Sigmoid colon (tissue), 7 donors: ENCODE measurements around the gene THSD7A. TPM values are rescaled to one million over a fixed set of nuclear protein-coding genes. Genes with fewer than 3 reads are reported as not detected.

Source experiments
- DNase-seq: peaks from one replicate; pipeline ENCODE4 v3.0.0-alpha.2; 2019
- H3K27ac ChIP-seq, 4 donors: fragments of 200-600 bp; sonication (generic); one replicate each; pipeline ENCODE4 v1.5.1; 2016 to 2019; ENCODE audit warnings: mild to moderate bottlenecking in 1 of 4
- H3K27me3 ChIP-seq, 3 donors: fragments of 200-600 bp; sonication (generic); one replicate each; pipeline ENCODE4 v1.5.1; 2019; ENCODE audit warnings: mild to moderate bottlenecking in 1 of 3
- H3K36me3 ChIP-seq, 4 donors: fragments of 200-600 bp; sonication (generic); one replicate each; pipeline ENCODE4 v1.5.1; 2016 to 2019
- H3K4me1 ChIP-seq, 4 donors: fragments of 200-600 bp; sonication (generic); one replicate each; pipeline ENCODE4 v1.5.1; 2017 to 2019
- H3K4me3 ChIP-seq, 4 donors: fragments of 200-600 bp; sonication (generic); one replicate each; pipeline ENCODE4 v1.5.1; 2017 to 2019; ENCODE audit warnings: mild to moderate bottlenecking in 2 of 4, moderate library complexity in 1 of 4
- H3K9me3 ChIP-seq, 4 donors: fragments of 200-600 bp in 3 of 4; sonication (generic) in 3 of 4; one replicate each; pipeline versions ENCODE4 v1.5.1 to v1.6.1; 2013 to 2019
- EP300 ChIP-seq, 4 donors: sonication (generic); formaldehyde crosslinking; IDR thresholded peaks; one replicate each; pipeline ENCODE4 v1.6.1; 2017; ENCODE audit warnings: antibody characterized with exemption in 4 of 4
- POLR2A ChIP-seq, 2 donors: fragments of 450-650 bp; IDR thresholded peaks; one replicate each; pipeline ENCODE4 v1.6.1; 2016; ENCODE audit warnings: antibody characterized with exemption in 2 of 2, mild to moderate bottlenecking in 2 of 2, moderate library complexity in 2 of 2
- POLR2AphosphoS5 ChIP-seq, 4 donors: sonication (generic); formaldehyde crosslinking; IDR thresholded peaks; one replicate each; pipeline ENCODE4 v1.6.1; 2017; ENCODE audit warnings: antibody characterized with exemption in 4 of 4
- WGBS, 2 donors: extraction: QIAGEN DNeasy Blood & Tissue Kit; methylation state at CpG; one replicate each; pipeline ENCODE4 v1.1.7; 2013; 5-methylcytosine and 5-hydroxymethylcytosine counted together
- intact Hi-C: fragments of 100-400 bp; cut with DNase I; formaldehyde crosslinking; loops from one replicate; pipeline ENCODE4 v1.15.1; 2023
- polyA plus RNA-seq, 3 donors: library from polyadenylated mRNA; stranded (reverse); fragments of 200-250 nt; gene quantifications; one replicate each; pipeline ENCODE4 v1.2.3, GENCODE V29; 2013
- total RNA-seq, 4 donors: library from RNA; depleted of rRNA; stranded (reverse); fragments of >200 nt; gene quantifications; one replicate each; pipeline ENCODE4 v1.1.0, GENCODE V29; 2016
- TF ChIP-seq, protein P1 (sequence below), 4 experiments: fragments of 450-650 bp in 3 of 4; fragments of 200-600 bp in 1 of 4; IDR thresholded peaks; one replicate each; pipeline ENCODE4 v1.5.1; 2016 to 2019; ENCODE audit warnings: antibody characterized with exemption in 4 of 4, mild to moderate bottlenecking in 3 of 4, moderate library complexity in 2 of 4
- donor health status: healthy with polysubstance abuse.
- donor health status: Bipolar disorder and iron deficiency.
- donor health status: healthy.

The THSD7A gene
- total and polyA plus RNA-seq, 7 donors: under 0.01 to 6.9 (median 5.0) TPM

DNA sequence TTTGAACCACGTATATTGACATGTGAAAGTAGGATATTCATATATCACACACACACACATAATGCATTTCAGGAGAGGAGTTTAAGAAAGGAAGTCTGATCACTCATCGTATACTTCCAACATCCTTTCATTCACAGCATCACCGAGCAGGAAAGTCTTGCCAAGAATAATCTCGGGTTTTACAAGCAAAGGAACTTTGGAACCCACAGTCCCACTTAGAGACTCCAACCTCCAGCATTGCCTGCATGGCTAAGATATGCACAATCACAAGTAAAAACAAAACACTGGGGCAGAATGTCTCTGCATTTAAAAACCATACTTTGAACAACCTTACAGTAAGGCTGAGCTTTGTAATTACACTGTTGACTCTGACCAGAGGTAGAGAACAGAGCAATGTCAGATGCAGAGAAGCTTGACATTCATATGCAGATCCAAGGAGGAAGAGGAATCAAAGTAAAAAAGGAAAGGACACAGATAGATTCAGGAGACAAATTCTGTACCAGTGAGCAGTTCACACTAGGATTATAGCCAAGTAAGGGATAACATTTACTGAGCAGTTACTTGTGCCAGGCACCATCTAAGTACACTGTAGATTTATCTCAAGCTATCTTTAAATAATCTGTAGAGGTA is 14.8 kb downstream of the THSD7A start:
- H3K4me3 ChIP-seq: no peak overlapping the region
- no peaks in the 10 kb centered on the region for H3K9me3 ChIP-seq
- 17 to 58% methylated on average over 4 of the region's 4 CpGs for WGBS, 2 donors
- TF ChIP-seq EP300 (IDR thresholded peaks at IDR 0.05): no peak
- no peak for TF ChIP-seq POLR2A (IDR thresholded peaks at IDR 0.05)
- TF ChIP-seq, protein P1, sequence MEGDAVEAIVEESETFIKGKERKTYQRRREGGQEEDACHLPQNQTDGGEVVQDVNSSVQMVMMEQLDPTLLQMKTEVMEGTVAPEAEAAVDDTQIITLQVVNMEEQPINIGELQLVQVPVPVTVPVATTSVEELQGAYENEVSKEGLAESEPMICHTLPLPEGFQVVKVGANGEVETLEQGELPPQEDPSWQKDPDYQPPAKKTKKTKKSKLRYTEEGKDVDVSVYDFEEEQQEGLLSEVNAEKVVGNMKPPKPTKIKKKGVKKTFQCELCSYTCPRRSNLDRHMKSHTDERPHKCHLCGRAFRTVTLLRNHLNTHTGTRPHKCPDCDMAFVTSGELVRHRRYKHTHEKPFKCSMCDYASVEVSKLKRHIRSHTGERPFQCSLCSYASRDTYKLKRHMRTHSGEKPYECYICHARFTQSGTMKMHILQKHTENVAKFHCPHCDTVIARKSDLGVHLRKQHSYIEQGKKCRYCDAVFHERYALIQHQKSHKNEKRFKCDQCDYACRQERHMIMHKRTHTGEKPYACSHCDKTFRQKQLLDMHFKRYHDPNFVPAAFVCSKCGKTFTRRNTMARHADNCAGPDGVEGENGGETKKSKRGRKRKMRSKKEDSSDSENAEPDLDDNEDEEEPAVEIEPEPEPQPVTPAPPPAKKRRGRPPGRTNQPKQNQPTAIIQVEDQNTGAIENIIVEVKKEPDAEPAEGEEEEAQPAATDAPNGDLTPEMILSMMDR (IDR thresholded peaks at IDR 0.05): no peak
- no peak for TF ChIP-seq POLR2AphosphoS5 (IDR thresholded peaks at IDR 0.05)
- DNase-seq: no peak
- H3K27ac ChIP-seq: no peak overlapping the region
- H3K4me1 ChIP-seq: no peaks in the 10 kb centered on the region
- no peaks in the 10 kb centered on the region for H3K27me3 ChIP-seq
- intact Hi-C loops: no loop called here
- H3K36me3 ChIP-seq: no peaks in the 10 kb centered on the region

DNA sequence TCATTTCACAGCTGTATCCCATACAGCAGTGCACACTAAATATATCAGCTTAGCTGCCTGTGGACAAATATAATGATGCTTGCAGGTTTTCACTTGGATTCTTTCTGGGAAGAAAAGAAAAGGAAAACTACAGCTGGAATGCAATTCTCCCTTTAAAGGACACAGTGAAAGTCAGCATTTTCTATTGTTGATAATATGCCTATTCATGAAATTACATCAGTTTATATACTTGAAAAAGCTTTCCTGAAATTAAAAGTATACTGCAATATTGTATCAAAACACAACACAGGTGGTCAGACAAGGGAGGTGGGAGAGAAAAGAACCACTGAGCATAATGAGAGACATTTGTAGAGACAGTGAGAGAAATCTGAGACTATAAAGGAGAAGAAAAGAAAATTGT is 20.3 kb downstream of the THSD7A start:
- no peaks in the 10 kb centered on the region for H3K36me3 ChIP-seq
- no peaks in the 10 kb centered on the region for H3K27me3 ChIP-seq
- intact Hi-C loops: no loop called here
- H3K4me3 ChIP-seq: no peak overlapping the region
- no peaks in the 10 kb centered on the region for H3K4me1 ChIP-seq
- no peak for DNase-seq
- TF ChIP-seq POLR2AphosphoS5 (IDR thresholded peaks at IDR 0.05): no peak
- TF ChIP-seq POLR2A (IDR thresholded peaks at IDR 0.05): no peak
- no peak for TF ChIP-seq EP300 (IDR thresholded peaks at IDR 0.05)
- TF ChIP-seq, protein P1 (IDR thresholded peaks at IDR 0.05): no peak
- no peak overlapping the region for H3K27ac ChIP-seq
- no peaks in the 10 kb centered on the region for H3K9me3 ChIP-seq

DNA sequence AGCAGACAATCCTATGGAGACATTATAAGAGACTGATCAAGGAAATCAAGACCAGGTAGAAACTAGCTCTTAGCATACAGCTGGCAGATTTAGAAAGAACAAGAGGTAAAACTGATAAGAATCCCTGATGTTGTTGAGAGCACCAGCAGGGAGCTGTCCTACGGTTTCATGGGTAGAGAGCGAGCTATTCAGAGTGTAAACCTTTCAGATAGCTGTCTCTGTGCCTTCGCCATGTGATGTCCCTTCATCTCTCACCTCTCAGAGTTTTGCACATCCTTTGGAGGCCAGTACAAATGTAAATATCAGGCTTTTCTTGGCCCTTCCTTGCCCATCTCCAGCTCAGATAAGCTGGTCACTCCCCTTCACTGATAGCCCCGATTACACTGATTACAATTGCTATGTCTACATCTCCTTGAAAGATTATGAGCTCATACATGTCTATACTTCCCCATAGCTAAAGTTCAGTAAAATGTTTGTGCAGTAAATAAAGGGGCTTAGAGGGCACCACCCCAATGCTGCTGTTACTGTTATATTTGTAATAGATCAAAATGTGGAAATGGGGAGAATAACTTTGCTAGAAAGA is 21.9 kb downstream of the THSD7A start:
- H3K27ac ChIP-seq: no peak overlapping the region
- H3K9me3 ChIP-seq: no peaks in the 10 kb centered on the region
- intact Hi-C loops: no loop called here
- H3K27me3 ChIP-seq: no peaks in the 10 kb centered on the region
- no peak for TF ChIP-seq POLR2A (IDR thresholded peaks at IDR 0.05)
- no peak for TF ChIP-seq POLR2AphosphoS5 (IDR thresholded peaks at IDR 0.05)
- no peak for TF ChIP-seq EP300 (IDR thresholded peaks at IDR 0.05)
- TF ChIP-seq, protein P1 (IDR thresholded peaks at IDR 0.05): no peak
- H3K36me3 ChIP-seq: no peaks in the 10 kb centered on the region
- DNase-seq: no peak
- 77 to 87% methylated on average over 4 of the region's 4 CpGs for WGBS, 2 donors
- H3K4me3 ChIP-seq: no peak overlapping the region
- no peaks in the 10 kb centered on the region for H3K4me1 ChIP-seq

DNA sequence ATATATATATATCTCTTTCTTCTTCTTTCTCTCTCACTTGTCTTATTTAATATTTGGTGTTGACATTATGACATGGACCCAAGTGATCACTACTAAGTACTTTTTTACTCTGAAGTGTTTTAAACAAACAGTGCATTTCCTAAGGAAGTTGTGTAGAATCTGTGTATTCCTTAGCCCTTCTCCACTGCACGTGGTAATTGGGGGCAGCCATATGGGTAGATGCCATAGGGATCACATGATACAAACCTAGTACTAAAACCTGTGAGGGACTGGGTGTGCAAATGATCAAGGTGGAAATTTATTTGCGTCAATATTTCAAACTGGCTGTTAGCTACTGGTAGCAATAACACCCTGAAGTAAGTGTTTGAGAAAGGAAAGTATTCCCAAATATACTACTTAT is 25.0 kb downstream of the THSD7A start:
- Histone ChIP-seq H3K4me3 (no peak overlapping the region), H3K4me1 (no peaks in the 10 kb centered on the region), H3K27me3 (no peaks in the 10 kb centered on the region), H3K9me3 (no peaks in the 10 kb centered on the region), H3K27ac (no peak overlapping the region), H3K36me3 (no peaks in the 10 kb centered on the region)
- no peak for DNase-seq
- TF ChIP-seq EP300 (IDR thresholded peaks at IDR 0.05) (no peak), POLR2A (IDR thresholded peaks at IDR 0.05) (no peak), POLR2AphosphoS5 (IDR thresholded peaks at IDR 0.05) (no peak)
- TF ChIP-seq, protein P1 (IDR thresholded peaks at IDR 0.05): no peak
- 70 to 83% methylated on average over 2 of the region's 2 CpGs for WGBS, 2 donors
- intact Hi-C loops: no loop called here

DNA sequence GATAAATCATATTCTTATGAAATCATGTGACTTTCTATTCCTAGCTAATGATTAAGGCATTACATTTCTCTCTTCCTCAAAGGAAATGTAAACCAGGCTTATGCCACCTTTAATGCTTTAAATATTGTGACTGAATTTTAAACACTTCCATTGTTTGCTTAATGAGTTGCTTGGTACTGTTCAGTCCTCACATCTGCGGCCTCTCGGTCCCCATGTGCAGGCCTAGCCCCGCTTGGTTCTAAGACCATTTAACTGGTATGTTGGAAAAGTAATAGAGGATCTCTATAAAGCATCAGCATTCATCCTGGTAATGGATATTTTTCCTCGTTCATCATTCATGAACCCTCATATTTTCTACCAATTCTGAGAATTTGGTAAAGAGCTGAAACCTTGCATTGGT is 27.4 kb downstream of the THSD7A start:
- H3K36me3 ChIP-seq: no peaks in the 10 kb centered on the region
- H3K27me3 ChIP-seq: no peaks in the 10 kb centered on the region
- 91 to 95% methylated on average over 4 of the region's 4 CpGs for WGBS, 2 donors
- TF ChIP-seq POLR2A (IDR thresholded peaks at IDR 0.05) (no peak), POLR2AphosphoS5 (IDR thresholded peaks at IDR 0.05) (no peak), EP300 (IDR thresholded peaks at IDR 0.05) (no peak)
- TF ChIP-seq, protein P1 (IDR thresholded peaks at IDR 0.05): no peak
- DNase-seq: no peak
- H3K27ac ChIP-seq: no peak overlapping the region
- no peaks in the 10 kb centered on the region for H3K9me3 ChIP-seq
- no peak overlapping the region for H3K4me3 ChIP-seq
- intact Hi-C loops: no loop called here
- H3K4me1 ChIP-seq: no peaks in the 10 kb centered on the region
